ENCODE data around the gene CFAP46. TPM values are rescaled to one million over a fixed set of nuclear protein-coding genes. Genes with fewer than 3 reads are reported as not detected.

The CFAP46 gene
- total RNA-seq, 3 donors from 2014 or later, result 0.78 to 1.0 TPM; not detected in 1

GRCh38 chr10:132921818-132922807, 20.3 kb downstream of the CFAP46 start:
- ATAC-seq, result peak; percentile 17

DNA sequence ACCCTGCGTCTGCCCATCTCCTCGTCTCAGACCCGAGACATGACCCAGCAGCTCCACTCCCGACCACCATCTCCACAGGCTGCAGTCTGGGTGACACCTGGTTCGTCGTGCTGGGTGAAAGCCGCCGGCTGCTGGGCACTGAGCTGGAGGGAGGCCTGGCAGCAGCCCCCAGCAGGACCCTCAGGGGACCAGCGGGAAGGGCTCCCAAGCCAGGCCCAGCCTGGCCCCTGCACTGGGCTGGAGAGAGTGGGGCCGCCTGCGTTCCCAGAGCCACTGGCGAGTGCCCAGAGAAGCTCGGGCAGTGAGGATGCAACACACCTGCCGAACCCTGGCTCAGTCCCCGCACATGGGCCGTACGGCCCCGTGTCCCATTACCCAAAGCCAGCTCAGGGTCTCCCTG, 21.3 kb downstream of the CFAP46 start:
- no peak for ATAC-seq
- intact Hi-C loops (cut with DNase I, micrococcal nuclease), result no loop called here
- H3K36me3 ChIP-seq (ENCODE audit: low read depth), result no peaks in the 10 kb centered on the region

More at GRCh38 chr10:132921818-132922807, 20.3 kb downstream of the CFAP46 start:
- DNase-seq, result peak in 1 of 3 donors; percentile 43
- no peak for TF ChIP-seq CTCF (IDR thresholded peaks at IDR 0.05)
- no peak overlapping the region for H3K4me3 ChIP-seq
- H3K4me1 ChIP-seq (ENCODE audit: low read depth), result no peaks in the 10 kb centered on the region
- H3K36me3 ChIP-seq (ENCODE audit: low read depth), result no peaks in the 10 kb centered on the region
- no peaks in the 10 kb centered on the region for H3K9me3 ChIP-seq
- intact Hi-C loops (cut with DNase I, micrococcal nuclease), result no loop called here

DNA sequence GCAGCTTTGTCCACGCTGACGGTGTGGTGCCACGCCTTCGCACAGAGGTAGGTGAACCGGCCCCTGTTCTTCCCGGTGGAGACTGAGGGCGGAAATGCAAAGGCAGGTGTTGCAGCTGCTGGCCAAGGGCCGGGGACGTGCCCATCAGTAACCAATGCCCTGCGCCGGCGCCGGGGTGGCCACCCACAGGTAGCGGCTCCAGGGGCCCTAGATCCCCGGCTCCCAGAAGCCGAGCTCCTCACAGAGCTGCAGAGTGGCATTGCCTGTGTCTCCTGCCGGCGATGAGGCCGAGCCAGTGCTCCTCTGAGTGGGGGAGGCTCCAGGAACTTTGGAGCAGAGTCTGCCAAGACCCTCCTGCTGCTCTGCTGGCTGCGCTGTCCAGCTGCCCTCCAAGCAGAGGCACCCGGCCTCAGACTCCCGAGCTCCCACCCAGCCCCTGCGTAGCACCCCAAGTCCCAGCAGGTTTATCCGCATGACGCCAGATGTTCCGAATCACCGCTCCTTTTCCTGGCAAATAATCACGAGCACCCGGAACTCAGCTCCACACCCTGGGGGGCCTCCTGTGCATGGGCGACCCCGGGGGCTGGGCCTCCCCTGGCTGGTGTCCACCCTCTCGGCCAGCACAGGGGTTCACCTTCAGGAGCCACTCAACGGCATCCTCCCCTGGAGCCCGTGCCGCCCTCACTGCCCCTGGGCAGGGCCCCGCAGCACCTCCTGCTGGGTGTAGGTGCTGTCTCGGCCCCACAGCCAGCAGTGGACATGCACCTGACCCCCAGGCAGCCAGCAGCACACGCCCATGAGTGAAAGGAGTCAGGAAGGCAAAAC, 22.1 kb downstream of the CFAP46 start:
- ATAC-seq (no peak), DNase-seq (peak in 1 of 3 donors; percentile 39)
- Histone ChIP-seq H3K36me3 (ENCODE audit: low read depth) (no peaks in the 10 kb centered on the region), H3K4me1 (ENCODE audit: low read depth) (no peaks in the 10 kb centered on the region), H3K9me3 (no peaks in the 10 kb centered on the region), H3K4me3 (no peak overlapping the region)
- intact Hi-C loops (cut with DNase I, micrococcal nuclease), result no loop called here
- TF ChIP-seq CTCF (IDR thresholded peaks at IDR 0.05), result no peak

More for the DNA sequence above, 21.3 kb downstream of the CFAP46 start:
- H3K4me3 ChIP-seq, result no peak overlapping the region
- H3K9me3 ChIP-seq, result no peaks in the 10 kb centered on the region
- H3K4me1 ChIP-seq (ENCODE audit: low read depth), result no peaks in the 10 kb centered on the region
- no peak for TF ChIP-seq CTCF (IDR thresholded peaks at IDR 0.05)
- peak in 1 of 3 donors; percentile 34 for DNase-seq

DNA sequence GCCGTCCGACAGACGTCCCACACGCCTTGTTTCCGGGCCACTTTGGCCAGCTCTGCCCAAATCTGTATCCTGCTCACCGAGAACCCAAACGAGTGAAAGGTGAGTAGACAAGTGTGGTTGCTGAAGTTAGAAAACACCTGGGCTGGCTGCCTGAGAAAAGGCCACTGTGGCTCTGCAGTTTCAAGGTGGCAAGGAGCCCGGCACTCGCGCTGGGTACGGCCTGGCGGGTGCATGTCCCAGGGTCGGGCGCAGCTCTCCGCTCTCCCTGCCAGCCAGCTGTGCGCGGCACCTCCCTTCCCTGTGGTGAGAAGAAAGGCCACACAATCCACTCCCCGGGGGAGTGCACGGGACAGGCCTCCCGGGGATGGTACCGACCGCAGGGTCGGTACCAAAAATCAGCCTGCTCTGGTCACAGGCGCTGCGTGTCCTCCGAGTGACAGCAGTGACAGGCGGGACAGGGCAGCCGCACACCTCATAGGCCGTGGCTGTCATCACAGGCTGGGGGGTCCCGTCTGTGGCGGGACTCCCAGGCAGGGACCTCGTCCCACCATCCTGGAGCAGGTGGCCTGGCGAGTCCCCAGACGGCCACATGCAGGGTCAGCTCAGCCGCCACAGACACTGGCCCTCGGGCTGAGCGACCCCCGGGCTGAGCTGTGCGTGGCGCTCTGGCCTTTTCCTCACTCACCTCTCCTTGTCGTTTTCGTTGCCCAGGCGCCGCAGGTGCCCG, 22.8 kb downstream of the CFAP46 start:
- no peak for DNase-seq
- no peak overlapping the region for H3K4me3 ChIP-seq
- no peaks in the 10 kb centered on the region for H3K9me3 ChIP-seq
- no peaks in the 10 kb centered on the region for H3K36me3 ChIP-seq (ENCODE audit: low read depth)
- no peak for TF ChIP-seq CTCF (IDR thresholded peaks at IDR 0.05)
- ATAC-seq, result no peak
- no peaks in the 10 kb centered on the region for H3K4me1 ChIP-seq (ENCODE audit: low read depth)
- intact Hi-C loops (cut with DNase I, micrococcal nuclease), result no loop called here

Data from mucosa of descending colon (tissue), 3 donors.